Measurements from ENCODE around the gene DYSF. TPM values are rescaled to one million over a fixed set of nuclear protein-coding genes. Genes with fewer than 3 reads are reported as not detected.

The DYSF gene
- total RNA-seq, 2 experiments from 2014 or later = not detected

DNA sequence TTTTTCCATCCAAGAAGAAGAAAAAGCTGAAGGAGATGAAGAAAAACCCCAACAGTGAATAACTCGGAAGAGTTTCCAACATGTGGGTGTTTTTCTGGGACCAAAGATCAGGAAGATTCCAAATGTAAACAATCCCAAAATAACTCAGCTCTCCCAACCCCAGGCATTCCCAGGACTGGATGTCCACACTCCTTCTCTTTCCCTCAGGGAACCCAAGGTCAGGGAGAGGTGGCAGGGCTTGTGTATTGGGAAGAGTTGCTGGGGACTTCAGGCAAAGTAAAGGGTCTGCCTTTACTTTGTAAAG is 268.0 kb downstream of the DYSF start:
- H2AFZ ChIP-seq (ENCODE audit: low read length) = no peak overlapping the region
- H3K4me1 ChIP-seq (ENCODE audit: insufficient read depth, low read length, poor library complexity, severe bottlenecking) = no peaks in the 10 kb centered on the region
- H3K79me2 ChIP-seq (ENCODE audit: insufficient read depth, low read depth, low read length) = no peaks in the 10 kb centered on the region
- POLR2A ChIA-PET = no interaction called here
- no peaks in the 10 kb centered on the region for H3K36me3 ChIP-seq (ENCODE audit: insufficient read depth, low read length)
- intact Hi-C loops (cut with micrococcal nuclease; ENCODE audit: unreplicated experiment) = no loop called here
- no peaks in the 10 kb centered on the region for H3K9me2 ChIP-seq (ENCODE audit: insufficient read depth, low read length)
- no peak overlapping the region for H3K4me3 ChIP-seq (ENCODE audit: low read depth, low read length, poor library complexity, severe bottlenecking)
- no peak for DNase-seq (ENCODE audit: low spot score)
- no peak for TF ChIP-seq EZH2phosphoT487 (IDR thresholded peaks at IDR 0.05; ENCODE audit: borderline replicate concordance, low read depth, low read length)
- TF ChIP-seq CTCF (conservative IDR thresholded peaks at IDR 0.05; ENCODE audit: low read length) = no peak
- H3K4me2 ChIP-seq (ENCODE audit: low read length) = no peak overlapping the region
- H3K27ac ChIP-seq (ENCODE audit: low read depth, low read length, poor library complexity, severe bottlenecking) = no peak overlapping the region
- no TSS peak for BruUV-seq (replicated peaks)
- CTCF ChIA-PET (ENCODE audit: unreplicated experiment) = no interaction called here
- peaks cover 9% of the 10 kb centered on the region; the same call in 1 of the 2 replicates for H3K9me3 ChIP-seq (ENCODE audit: low read length)
- no peaks in the 10 kb centered on the region for H4K20me1 ChIP-seq (ENCODE audit: insufficient read depth, low read length)

DNA sequence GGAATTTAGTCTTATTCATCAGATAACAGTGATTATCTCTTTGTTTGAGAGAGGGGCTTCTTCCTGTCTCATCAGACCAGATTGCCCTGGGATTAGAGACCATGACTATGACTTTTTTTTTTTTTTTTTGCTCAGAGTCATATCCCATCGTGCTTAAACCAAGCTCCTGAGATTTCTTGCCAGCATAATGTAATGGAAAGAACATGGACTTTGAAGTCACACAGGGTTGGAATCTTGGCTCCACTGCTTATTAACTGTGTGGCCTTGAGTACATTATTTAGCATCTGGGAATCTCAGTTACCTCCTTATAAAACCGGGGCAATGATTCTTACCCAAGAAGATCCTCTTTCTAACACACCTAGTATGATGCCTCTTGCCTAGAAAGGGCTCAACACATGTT is 268.3 kb downstream of the DYSF start:
- TF ChIP-seq CTCF (conservative IDR thresholded peaks at IDR 0.05; ENCODE audit: low read length) (no peak), EZH2phosphoT487 (IDR thresholded peaks at IDR 0.05; ENCODE audit: borderline replicate concordance, low read depth, low read length) (no peak)
- H3K9me3 ChIP-seq (ENCODE audit: low read length) = peaks cover 9% of the 10 kb centered on the region; the same call in 1 of the 2 replicates
- H4K20me1 ChIP-seq (ENCODE audit: insufficient read depth, low read length) = no peaks in the 10 kb centered on the region
- BruUV-seq (replicated peaks) = no TSS peak
- intact Hi-C loops (cut with micrococcal nuclease; ENCODE audit: unreplicated experiment) = no loop called here
- ChIA-PET POLR2A (interaction anchor here (0.6 kb wide), 1 partner anchor 26 kb away, joined by 5 read pairs; no protein-coding TSS in a partner anchor), CTCF (ENCODE audit: unreplicated experiment) (no interaction called here)
- DNase-seq (ENCODE audit: low spot score) = no peak
- H2AFZ ChIP-seq (ENCODE audit: low read length) = no peak overlapping the region
- H3K36me3 ChIP-seq (ENCODE audit: insufficient read depth, low read length) = no peaks in the 10 kb centered on the region
- H3K4me2 ChIP-seq (ENCODE audit: low read length) = no peak overlapping the region
- H3K4me1 ChIP-seq (ENCODE audit: insufficient read depth, low read length, poor library complexity, severe bottlenecking) = no peaks in the 10 kb centered on the region
- H3K27ac ChIP-seq (ENCODE audit: low read depth, low read length, poor library complexity, severe bottlenecking) = no peak overlapping the region
- no peak overlapping the region for H3K4me3 ChIP-seq (ENCODE audit: low read depth, low read length, poor library complexity, severe bottlenecking)
- no peaks in the 10 kb centered on the region for H3K9me2 ChIP-seq (ENCODE audit: insufficient read depth, low read length)
- no peaks in the 10 kb centered on the region for H3K79me2 ChIP-seq (ENCODE audit: insufficient read depth, low read depth, low read length)

DNA sequence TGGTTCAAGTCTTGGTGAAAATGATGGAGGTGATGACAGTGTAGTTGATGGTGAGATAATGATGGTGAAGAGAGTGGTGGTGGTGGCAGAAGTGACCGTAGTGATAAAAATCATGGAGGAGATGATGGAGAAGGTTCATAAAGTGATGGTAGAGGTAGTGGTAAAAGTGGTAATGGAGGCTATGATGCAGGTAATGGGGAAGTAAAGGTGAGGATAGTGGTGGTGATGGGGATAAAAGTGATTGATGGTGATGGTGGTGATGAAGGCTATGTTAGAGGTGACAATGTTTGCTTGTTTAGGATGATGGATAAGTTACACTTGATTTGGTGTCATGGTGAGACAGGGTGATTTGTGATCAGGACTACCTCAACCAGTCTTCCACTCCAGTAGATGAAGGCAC is 268.9 kb downstream of the DYSF start:
- H3K27ac ChIP-seq (ENCODE audit: low read depth, low read length, poor library complexity, severe bottlenecking) = no peak overlapping the region
- DNase-seq (ENCODE audit: low spot score) = no peak
- no peaks in the 10 kb centered on the region for H3K36me3 ChIP-seq (ENCODE audit: insufficient read depth, low read length)
- H3K4me3 ChIP-seq (ENCODE audit: low read depth, low read length, poor library complexity, severe bottlenecking) = no peak overlapping the region
- peaks cover 9% of the 10 kb centered on the region; the same call in 1 of the 2 replicates for H3K9me3 ChIP-seq (ENCODE audit: low read length)
- no peaks in the 10 kb centered on the region for H3K4me1 ChIP-seq (ENCODE audit: insufficient read depth, low read length, poor library complexity, severe bottlenecking)
- ChIA-PET CTCF (ENCODE audit: unreplicated experiment) (no interaction called here), POLR2A (interaction anchor here (0.6 kb wide), 1 partner anchor 27 kb away, joined by 5 read pairs; no protein-coding TSS in a partner anchor)
- intact Hi-C loops (cut with micrococcal nuclease; ENCODE audit: unreplicated experiment) = no loop called here
- no peak overlapping the region for H3K4me2 ChIP-seq (ENCODE audit: low read length)
- H2AFZ ChIP-seq (ENCODE audit: low read length) = no peak overlapping the region
- H3K79me2 ChIP-seq (ENCODE audit: insufficient read depth, low read depth, low read length) = no peaks in the 10 kb centered on the region
- TF ChIP-seq EZH2phosphoT487 (IDR thresholded peaks at IDR 0.05; ENCODE audit: borderline replicate concordance, low read depth, low read length) (no peak), CTCF (conservative IDR thresholded peaks at IDR 0.05; ENCODE audit: low read length) (no peak)
- BruUV-seq (replicated peaks) = no TSS peak
- H3K9me2 ChIP-seq (ENCODE audit: insufficient read depth, low read length) = no peaks in the 10 kb centered on the region
- H4K20me1 ChIP-seq (ENCODE audit: insufficient read depth, low read length) = no peaks in the 10 kb centered on the region
